ENCODE data around the gene FKBP14.
A peak's percentile ranks its signal among the peaks of the same experiment; 100 is the strongest.

FKBP14 gene

DNA sequence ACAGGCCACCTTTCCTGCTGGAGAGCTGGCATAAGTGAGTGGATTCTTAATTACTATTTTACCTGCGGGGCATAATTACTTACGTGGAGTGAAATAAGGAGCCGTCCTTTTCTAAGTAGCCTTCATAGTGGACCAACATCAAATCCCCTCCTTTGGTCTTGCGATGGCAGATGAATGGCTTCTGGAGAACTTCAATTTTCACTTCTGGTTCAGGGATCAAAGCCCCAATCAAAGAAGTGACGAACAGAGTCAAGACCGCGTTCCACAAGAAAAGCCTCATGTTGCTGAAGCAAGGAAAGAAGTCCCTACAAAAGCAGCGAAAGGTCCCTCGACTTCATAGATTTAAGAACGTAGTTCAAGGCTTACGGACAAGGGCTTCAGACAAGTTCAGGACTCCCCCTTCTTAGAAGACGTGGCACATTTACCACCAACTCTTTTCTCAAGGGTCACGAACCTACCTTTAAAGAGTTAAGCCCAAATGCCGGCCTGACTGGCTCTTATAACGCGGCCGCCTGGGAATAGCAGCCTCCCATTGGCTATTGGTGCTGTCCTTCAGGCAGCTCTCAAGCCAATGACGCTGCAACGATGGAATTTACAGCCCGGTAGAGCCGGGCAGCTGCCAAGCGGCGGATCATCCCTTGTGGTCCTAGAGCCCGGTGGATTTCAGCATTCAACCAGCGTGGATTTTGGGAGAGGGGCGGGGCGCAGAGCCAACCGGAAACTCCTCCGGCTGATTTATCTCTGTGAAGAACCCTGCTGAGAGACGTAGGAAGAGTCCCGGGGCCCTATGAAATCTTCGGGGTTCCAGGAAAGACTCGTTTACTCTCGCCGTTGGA lies at the start of gene FKBP14:
TSS of gene FKBP14 (minus strand) at position 474 of the 836 bp plus-strand sequence. CDS start at position 280, 194 bp downstream.
- no peak for TF ChIP-seq CTCF (IDR thresholded peaks at IDR 0.05; ENCODE audit: low read length, missing control alignments)
- peak; percentile 100 for DNase-seq (ENCODE audit: low read depth)
- H3K4me3 ChIP-seq (replicated peaks; ENCODE audit: low read depth, low read length), result peak within 1 kb of the TSS; percentile 86

GRCh38 chr7:30074422-30075030 lies 48.0 kb upstream of the FKBP14 start:
- TF ChIP-seq CTCF (IDR thresholded peaks at IDR 0.05; ENCODE audit: low read length, missing control alignments), result peak; percentile 57
- peak; percentile 70 for DNase-seq (ENCODE audit: low read depth)

DNA sequence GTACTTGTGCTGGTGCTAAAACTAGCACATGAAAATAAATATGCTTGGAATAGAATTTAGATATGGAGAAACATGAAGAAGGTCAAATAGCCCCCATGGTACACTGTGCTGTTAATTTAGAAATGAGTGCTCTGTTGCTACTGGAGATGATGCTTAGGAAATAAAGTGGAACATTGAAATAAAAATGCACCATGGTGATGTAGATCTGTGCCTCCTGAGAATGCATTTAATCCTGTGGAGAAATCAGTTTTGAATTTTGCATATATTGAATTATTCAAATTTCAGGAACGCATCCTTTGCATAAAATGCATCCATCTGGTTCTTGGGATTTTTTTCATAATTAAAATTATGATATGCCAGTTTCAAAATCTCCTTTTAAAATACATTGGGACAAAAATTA lies 46.2 kb upstream of the FKBP14 start:
- no peak overlapping the region for H3K4me3 ChIP-seq (replicated peaks; ENCODE audit: low read depth, low read length)
- no peak for TF ChIP-seq CTCF (IDR thresholded peaks at IDR 0.05; ENCODE audit: low read length, missing control alignments)
- no peak for DNase-seq (ENCODE audit: low read depth)

More at GRCh38 chr7:30074422-30075030, 48.0 kb upstream of the FKBP14 start:
- no peak overlapping the region for H3K4me3 ChIP-seq (replicated peaks; ENCODE audit: low read depth, low read length)

DNA sequence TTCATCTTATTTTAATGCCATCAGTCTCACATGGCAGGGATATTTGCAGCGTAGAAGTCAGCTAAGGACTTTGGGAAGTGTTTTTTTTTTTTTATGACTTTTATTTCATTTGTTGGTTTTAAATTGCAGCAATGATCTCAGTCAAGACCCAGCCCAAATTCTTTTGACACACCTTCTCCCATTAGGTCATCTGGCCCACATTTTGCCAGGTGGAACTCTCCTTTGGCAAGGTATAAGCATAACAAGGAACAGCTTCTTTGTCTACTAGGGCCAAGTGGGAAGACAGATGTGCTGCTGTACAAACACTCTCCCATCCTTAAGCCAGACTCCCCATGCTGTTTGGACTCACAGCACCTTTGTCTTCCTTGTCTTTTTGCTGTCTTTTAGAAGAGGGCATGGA lies 43.5 kb upstream of the FKBP14 start:
- no peak for DNase-seq (ENCODE audit: low read depth)
- no peak overlapping the region for H3K4me3 ChIP-seq (replicated peaks; ENCODE audit: low read depth, low read length)
- no peak for TF ChIP-seq CTCF (IDR thresholded peaks at IDR 0.05; ENCODE audit: low read length, missing control alignments)

GRCh38 chr7:30069096-30069867 lies 42.8 kb upstream of the FKBP14 start:
- DNase-seq (ENCODE audit: low read depth), result no peak
- no peak overlapping the region for H3K4me3 ChIP-seq (replicated peaks; ENCODE audit: low read depth, low read length)
- no peak for TF ChIP-seq CTCF (IDR thresholded peaks at IDR 0.05; ENCODE audit: low read length, missing control alignments)

DNA sequence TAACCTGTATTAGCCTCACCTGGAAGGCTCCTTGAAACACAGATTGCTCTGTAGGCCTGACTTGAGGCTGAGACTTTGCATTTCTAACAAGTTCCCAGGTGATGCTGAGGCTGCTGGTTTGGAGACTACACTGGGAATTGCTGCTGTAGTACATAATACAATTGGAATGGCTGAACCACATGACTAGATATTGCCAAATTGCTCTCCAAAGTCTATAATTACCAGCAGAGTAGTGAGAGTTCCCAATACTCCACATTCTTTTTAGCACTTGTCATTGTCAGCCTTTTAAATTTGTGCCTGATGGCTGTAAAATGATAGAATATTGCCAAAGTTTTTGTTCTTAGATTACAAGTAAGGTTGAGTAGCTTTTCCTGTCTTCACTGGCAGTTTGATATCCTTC lies 41.6 kb upstream of the FKBP14 start:
- no peak for TF ChIP-seq CTCF (IDR thresholded peaks at IDR 0.05; ENCODE audit: low read length, missing control alignments)
- peak; percentile 79 for DNase-seq (ENCODE audit: low read depth)
- H3K4me3 ChIP-seq (replicated peaks; ENCODE audit: low read depth, low read length), result no peak overlapping the region

Measured in fibroblast of pulmonary artery (primary cell).